Measurements from ENCODE around the gene SPTAN1. TPM values are rescaled to one million over a fixed set of nuclear protein-coding genes. Genes with fewer than 3 reads are reported as not detected.
A peak's percentile ranks its signal among the peaks of the same experiment; 100 is the strongest.

The SPTAN1 gene
- total RNA-seq, 1 donor from 2014 or later = 240 TPM

DNA sequence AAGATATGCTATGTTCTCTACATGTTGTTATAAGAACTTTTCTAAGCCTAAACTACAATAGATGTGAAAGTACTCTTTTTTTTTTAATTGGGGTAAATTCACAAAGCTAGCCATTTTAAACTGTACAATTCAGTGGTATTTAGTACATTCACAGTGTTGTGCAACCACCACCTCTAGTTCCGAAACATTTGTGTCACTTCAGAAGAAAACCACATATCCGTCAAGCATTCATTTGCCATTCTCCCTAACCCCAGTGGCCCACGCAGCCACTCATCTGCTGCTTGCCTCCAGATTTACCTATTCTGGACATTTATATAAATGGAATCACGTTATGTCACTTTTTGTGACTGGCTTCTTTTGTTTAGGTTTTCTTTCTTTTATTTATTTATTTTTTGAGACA lies 43.1 kb downstream of the SPTAN1 start:
- H3K4me3 Mint-ChIP-seq = no peak overlapping the region
- H3K9me3 Mint-ChIP-seq = no peaks in the 10 kb centered on the region
- peaks cover 64% of the 10 kb centered on the region for H3K36me3 Mint-ChIP-seq (ENCODE audit: low read depth)
- no peak for DNase-seq
- H3K27me3 Mint-ChIP-seq = no peaks in the 10 kb centered on the region
- H3K4me1 Mint-ChIP-seq = peaks cover 2% of the 10 kb centered on the region
- no peak overlapping the region for H3K27ac Mint-ChIP-seq
- intact Hi-C loops (cut with micrococcal nuclease) = no loop called here

GRCh38 chr9:128600099-128600498 lies 47.7 kb downstream of the SPTAN1 start:
- no peak for DNase-seq
- Mint-ChIP-seq H3K27ac (peak overlapping the region; percentile 28), H3K4me1 (peaks cover 2% of the 10 kb centered on the region), H3K36me3 (ENCODE audit: low read depth) (peaks cover 56% of the 10 kb centered on the region), H3K9me3 (no peaks in the 10 kb centered on the region), H3K27me3 (no peaks in the 10 kb centered on the region), H3K4me3 (no peak overlapping the region)
- intact Hi-C loops (cut with micrococcal nuclease) = no loop called here

- H3K4me3 Mint-ChIP-seq = no peak overlapping the region
- H3K4me1 Mint-ChIP-seq = peaks cover 2% of the 10 kb centered on the region
- DNase-seq = no peak
- peak overlapping the region; percentile 4 for H3K27ac Mint-ChIP-seq
- H3K27me3 Mint-ChIP-seq = no peaks in the 10 kb centered on the region
- intact Hi-C loops (cut with micrococcal nuclease) = no loop called here
- H3K36me3 Mint-ChIP-seq (ENCODE audit: low read depth) = peaks cover 59% of the 10 kb centered on the region
- no peaks in the 10 kb centered on the region for H3K9me3 Mint-ChIP-seq
These were observed 51.3 kb downstream of the SPTAN1 start for GRCh38 chr9:128603697-128604096.

GRCh38 chr9:128607642-128608350 lies 55.4 kb downstream of the SPTAN1 start:
- Mint-ChIP-seq H3K9me3 (no peaks in the 10 kb centered on the region), H3K27ac (no peak overlapping the region), H3K4me1 (no peaks in the 10 kb centered on the region), H3K4me3 (no peak overlapping the region), H3K36me3 (ENCODE audit: low read depth) (peaks cover 64% of the 10 kb centered on the region), H3K27me3 (no peaks in the 10 kb centered on the region)
- DNase-seq = no peak
- intact Hi-C loops (cut with micrococcal nuclease) = no loop called here

- Mint-ChIP-seq H3K36me3 (ENCODE audit: low read depth) (peaks cover 67% of the 10 kb centered on the region), H3K9me3 (no peaks in the 10 kb centered on the region), H3K4me3 (no peak overlapping the region), H3K27ac (no peak overlapping the region), H3K27me3 (no peaks in the 10 kb centered on the region), H3K4me1 (no peaks in the 10 kb centered on the region)
- no peak for DNase-seq
- intact Hi-C loops (cut with micrococcal nuclease) = no loop called here
These were observed 58.5 kb downstream of the SPTAN1 start for GRCh38 chr9:128610897-128611296.

GRCh38 chr9:128611600-128612394 lies 59.4 kb downstream of the SPTAN1 start:
- Mint-ChIP-seq H3K27ac (no peak overlapping the region), H3K36me3 (ENCODE audit: low read depth) (peaks cover 71% of the 10 kb centered on the region), H3K4me3 (no peak overlapping the region), H3K4me1 (no peaks in the 10 kb centered on the region), H3K27me3 (no peaks in the 10 kb centered on the region), H3K9me3 (no peaks in the 10 kb centered on the region)
- no peak for DNase-seq
- intact Hi-C loops (cut with micrococcal nuclease) = no loop called here

- no peak overlapping the region for H3K27ac Mint-ChIP-seq
- H3K4me3 Mint-ChIP-seq = no peak overlapping the region
- H3K4me1 Mint-ChIP-seq = no peaks in the 10 kb centered on the region
- no peak for DNase-seq
- no peaks in the 10 kb centered on the region for H3K9me3 Mint-ChIP-seq
- intact Hi-C loops (cut with micrococcal nuclease) = no loop called here
- peaks cover 72% of the 10 kb centered on the region for H3K36me3 Mint-ChIP-seq (ENCODE audit: low read depth)
- H3K27me3 Mint-ChIP-seq = no peaks in the 10 kb centered on the region
These were observed 62.3 kb downstream of the SPTAN1 start for GRCh38 chr9:128614728-128615127.

GRCh38 chr9:128615571-128615970 lies 63.2 kb downstream of the SPTAN1 start:
- no peaks in the 10 kb centered on the region for H3K27me3 Mint-ChIP-seq
- no peak overlapping the region for H3K27ac Mint-ChIP-seq
- intact Hi-C loops (cut with micrococcal nuclease) = no loop called here
- peaks cover 73% of the 10 kb centered on the region for H3K36me3 Mint-ChIP-seq (ENCODE audit: low read depth)
- no peaks in the 10 kb centered on the region for H3K4me1 Mint-ChIP-seq
- no peak for DNase-seq
- no peaks in the 10 kb centered on the region for H3K9me3 Mint-ChIP-seq
- H3K4me3 Mint-ChIP-seq = no peak overlapping the region

GRCh38 chr9:128617943-128618342 lies 65.6 kb downstream of the SPTAN1 start:
- Mint-ChIP-seq H3K36me3 (ENCODE audit: low read depth) (peaks cover 73% of the 10 kb centered on the region), H3K27me3 (no peaks in the 10 kb centered on the region), H3K9me3 (no peaks in the 10 kb centered on the region), H3K4me1 (no peaks in the 10 kb centered on the region), H3K27ac (no peak overlapping the region), H3K4me3 (no peak overlapping the region)
- no peak for DNase-seq
- intact Hi-C loops (cut with micrococcal nuclease) = no loop called here

- H3K36me3 Mint-ChIP-seq (ENCODE audit: low read depth) = peaks cover 65% of the 10 kb centered on the region
- H3K4me1 Mint-ChIP-seq = no peaks in the 10 kb centered on the region
- intact Hi-C loops (cut with micrococcal nuclease) = no loop called here
- H3K4me3 Mint-ChIP-seq = no peak overlapping the region
- H3K27ac Mint-ChIP-seq = no peak overlapping the region
- no peaks in the 10 kb centered on the region for H3K9me3 Mint-ChIP-seq
- H3K27me3 Mint-ChIP-seq = no peaks in the 10 kb centered on the region
- DNase-seq = no peak
These were observed 66.7 kb downstream of the SPTAN1 start for GRCh38 chr9:128619127-128619526.

- H3K36me3 Mint-ChIP-seq (ENCODE audit: low read depth) = peaks cover 65% of the 10 kb centered on the region
- intact Hi-C loops (cut with micrococcal nuclease) = no loop called here
- DNase-seq = no peak
- no peak overlapping the region for H3K27ac Mint-ChIP-seq
- H3K4me1 Mint-ChIP-seq = no peaks in the 10 kb centered on the region
- H3K27me3 Mint-ChIP-seq = no peaks in the 10 kb centered on the region
- H3K9me3 Mint-ChIP-seq = no peaks in the 10 kb centered on the region
- no peak overlapping the region for H3K4me3 Mint-ChIP-seq
These were observed 67.4 kb downstream of the SPTAN1 start for GRCh38 chr9:128619779-128620178.

- Mint-ChIP-seq H3K9me3 (no peaks in the 10 kb centered on the region), H3K4me1 (no peaks in the 10 kb centered on the region), H3K36me3 (ENCODE audit: low read depth) (peaks cover 68% of the 10 kb centered on the region), H3K27me3 (no peaks in the 10 kb centered on the region), H3K4me3 (no peak overlapping the region), H3K27ac (no peak overlapping the region)
- intact Hi-C loops (cut with micrococcal nuclease) = no loop called here
- no peak for DNase-seq
These were observed 69.5 kb downstream of the SPTAN1 start for GRCh38 chr9:128621730-128622455.

- Mint-ChIP-seq H3K9me3 (no peaks in the 10 kb centered on the region), H3K4me1 (peaks cover 3% of the 10 kb centered on the region), H3K36me3 (ENCODE audit: low read depth) (peaks cover 62% of the 10 kb centered on the region), H3K27me3 (no peaks in the 10 kb centered on the region), H3K4me3 (no peak overlapping the region), H3K27ac (no peak overlapping the region)
- DNase-seq = no peak
- intact Hi-C loops (cut with micrococcal nuclease) = no loop called here
These were observed 72.2 kb downstream of the SPTAN1 start for GRCh38 chr9:128624566-128624965.
